Fibroblast of the aortic adventitia (primary cell): ENCODE measurements around the gene MMP21. TPM values are rescaled to one million over a fixed set of nuclear protein-coding genes. Genes with fewer than 3 reads are reported as not detected.

ENCODE experiments used
- DNase-seq: peaks from one replicate; pipeline ENCODE4 v3.0.0-alpha.2; 2010; ENCODE audit warnings: low read depth
- H3K4me3 ChIP-seq: 2 replicates; pipeline ENCODE4 v1.5.1; 2011; ENCODE audit warnings: low read depth, mild to moderate bottlenecking, control low read depth, low read length, moderate library complexity
- CTCF ChIP-seq: IDR thresholded peaks from 2 replicates; pipeline ENCODE4 v1.5.1; 2011; ENCODE audit warnings: mild to moderate bottlenecking, low read length, control low read depth, inconsistent platforms; ENCODE audit not compliant: insufficient read depth
- total RNA-seq: library from RNA; depleted of rRNA; stranded (reverse); fragments of >200 nt; gene quantifications from 2 replicates; pipeline ENCODE4 v1.2.3, GENCODE V29; 2012; ENCODE audit warnings: low replicate concordance

The MMP21 gene
- 0.09 TPM in 1 of 2 replicates, not detected in the other for total RNA-seq

GRCh38 chr10:125775491-125776106 lies at the start of gene MMP21:
MMP21 (minus strand) TSS chr10:125775821; CDS start chr10:125775821, 0 bp downstream.
- no peak within 1 kb of the TSS for H3K4me3 ChIP-seq
- no peak for TF ChIP-seq CTCF
- no peak for DNase-seq

GRCh38 chr10:125824736-125825135 lies 49.1 kb upstream of the MMP21 start:
- no peak for TF ChIP-seq CTCF
- H3K4me3 ChIP-seq, result peak overlapping the region; percentile 98
- DNase-seq, result no peak

DNA sequence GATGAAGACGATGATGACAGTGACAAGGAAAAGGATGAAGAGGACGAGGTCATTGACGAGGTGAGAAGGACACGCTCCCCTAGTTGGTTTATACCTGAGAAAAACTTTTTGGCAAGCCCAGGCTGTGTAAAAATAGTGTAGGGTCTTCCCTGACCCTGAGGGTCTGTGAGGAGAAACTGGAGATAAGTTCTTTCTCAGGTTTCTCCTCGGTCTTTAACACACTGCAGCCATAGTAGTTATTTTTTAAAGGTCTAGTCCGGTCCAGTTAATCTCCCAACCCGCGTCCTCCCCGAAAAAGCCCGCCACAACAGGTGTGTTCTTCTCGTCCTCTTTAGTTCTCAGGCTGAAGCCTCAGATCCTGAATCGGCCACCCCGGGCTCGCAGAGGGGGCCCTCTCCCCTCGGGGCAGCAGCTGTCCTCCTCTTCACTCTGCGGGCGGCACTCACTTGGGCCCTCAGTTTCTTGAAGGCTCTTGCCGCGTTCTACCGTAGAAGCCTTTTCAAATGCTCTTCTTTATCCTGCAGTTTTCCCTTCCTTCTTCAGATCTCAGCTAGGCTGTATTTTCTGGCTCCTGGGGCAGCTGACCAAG lies 48.1 kb upstream of the MMP21 start:
- H3K4me3 ChIP-seq, result peak overlapping the region; percentile 98
- no peak for DNase-seq
- no peak for TF ChIP-seq CTCF

DNA sequence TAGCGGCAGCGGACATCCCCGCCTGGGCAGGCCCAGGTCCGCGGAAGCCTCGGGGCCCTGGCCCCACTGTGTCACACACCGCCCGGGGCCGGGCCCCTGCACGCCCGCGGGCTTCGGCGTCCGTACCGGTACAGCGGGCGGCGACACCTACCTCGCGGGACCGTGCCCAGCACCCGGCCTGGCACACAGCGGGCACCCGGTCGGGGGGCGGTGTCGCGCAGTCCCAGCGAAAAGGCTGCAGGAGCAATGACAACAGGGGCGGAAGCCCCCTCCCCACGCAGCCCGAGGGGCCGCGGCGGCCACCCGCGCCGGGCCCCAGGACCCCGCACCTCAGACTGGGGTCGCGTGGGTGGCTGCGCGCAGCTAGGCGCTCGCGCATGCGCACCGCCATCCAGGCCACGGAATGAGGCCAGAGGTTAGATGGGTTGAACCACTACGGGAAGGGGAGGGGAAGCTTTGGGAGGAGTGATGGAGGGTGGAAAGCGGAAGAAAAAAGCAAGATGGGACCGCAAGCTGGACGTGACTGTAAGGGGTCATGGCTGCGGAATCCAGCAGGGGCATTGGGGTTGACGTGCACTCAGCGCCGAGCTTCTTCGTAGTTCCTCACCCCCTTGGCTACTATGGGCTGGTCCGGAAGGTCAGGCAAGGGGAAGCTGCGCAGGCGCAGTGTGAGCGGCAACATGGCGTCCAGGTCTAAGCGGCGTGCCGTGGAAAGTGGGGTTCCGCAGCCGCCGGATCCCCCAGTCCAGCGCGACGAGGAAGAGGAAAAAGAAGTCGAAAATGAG lies 47.4 kb upstream of the MMP21 start, which contains the start of the genes BCCIP and UROS:
Gene BCCIP (plus strand): TSS at position 669 of the 785 bp plus-strand sequence. CDS start 12 bp downstream, at position 681.
Gene UROS (minus strand): TSS at position 381 of the 785 bp plus-strand sequence. CDS start 6,759 bp downstream, outside the sequence.
- peak; percentile 92 for DNase-seq
- TF ChIP-seq CTCF, result no peak
- peak within 1 kb of the TSS; percentile 98 for H3K4me3 ChIP-seq

DNA sequence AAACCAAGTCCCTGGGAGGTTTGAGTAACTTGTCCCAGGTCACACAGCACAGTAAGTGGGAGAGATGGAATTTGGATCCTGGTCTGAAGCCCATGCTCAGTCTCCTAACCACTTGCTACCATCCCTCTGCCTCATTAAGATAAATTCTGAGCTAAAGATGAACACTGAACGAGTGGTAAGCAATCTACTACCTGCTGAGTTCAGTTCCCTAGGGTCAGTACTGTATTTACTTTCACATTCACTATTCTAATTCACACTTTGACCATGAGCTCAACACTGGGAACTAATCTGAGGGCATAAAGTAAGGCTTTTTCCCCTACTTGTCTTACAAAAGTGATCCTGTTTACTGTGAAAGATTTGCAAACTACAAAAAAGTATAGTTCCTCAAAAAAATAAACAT lies 45.1 kb upstream of the MMP21 start:
- H3K4me3 ChIP-seq, result no peak overlapping the region
- no peak for TF ChIP-seq CTCF
- DNase-seq, result no peak

DNA sequence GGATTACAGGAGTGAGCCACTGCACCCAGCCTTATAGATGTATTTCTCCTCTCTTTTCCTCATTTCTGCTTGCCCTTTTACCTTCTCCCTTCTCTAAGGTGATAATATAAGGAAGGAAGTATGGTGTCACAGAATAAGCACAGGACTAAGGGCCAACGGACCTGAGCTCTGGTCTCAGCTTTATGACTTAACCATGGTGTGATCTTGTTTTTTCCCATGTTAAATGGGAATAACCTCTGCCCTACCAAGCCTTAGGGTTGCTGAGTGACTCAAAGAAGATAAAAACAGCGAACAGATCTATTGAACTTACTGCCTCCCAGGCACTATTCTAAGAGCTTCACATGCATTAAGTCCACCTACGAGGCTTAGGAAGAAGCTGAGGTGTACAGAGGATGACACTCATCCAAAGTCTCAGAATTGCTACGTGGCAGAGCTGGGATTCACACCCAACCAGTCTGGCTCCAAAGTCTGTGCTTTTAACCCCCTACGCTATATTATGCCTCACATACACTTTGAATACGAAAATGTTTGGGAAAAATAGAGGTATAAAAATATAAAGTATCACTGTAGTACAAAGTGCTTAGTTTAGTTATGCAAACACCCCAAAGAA lies 41.8 kb upstream of the MMP21 start:
- TF ChIP-seq CTCF, result no peak
- H3K4me3 ChIP-seq, result no peak overlapping the region
- no peak for DNase-seq
